ENCODE results near the gene KRT15.

The KRT15 gene

DNA sequence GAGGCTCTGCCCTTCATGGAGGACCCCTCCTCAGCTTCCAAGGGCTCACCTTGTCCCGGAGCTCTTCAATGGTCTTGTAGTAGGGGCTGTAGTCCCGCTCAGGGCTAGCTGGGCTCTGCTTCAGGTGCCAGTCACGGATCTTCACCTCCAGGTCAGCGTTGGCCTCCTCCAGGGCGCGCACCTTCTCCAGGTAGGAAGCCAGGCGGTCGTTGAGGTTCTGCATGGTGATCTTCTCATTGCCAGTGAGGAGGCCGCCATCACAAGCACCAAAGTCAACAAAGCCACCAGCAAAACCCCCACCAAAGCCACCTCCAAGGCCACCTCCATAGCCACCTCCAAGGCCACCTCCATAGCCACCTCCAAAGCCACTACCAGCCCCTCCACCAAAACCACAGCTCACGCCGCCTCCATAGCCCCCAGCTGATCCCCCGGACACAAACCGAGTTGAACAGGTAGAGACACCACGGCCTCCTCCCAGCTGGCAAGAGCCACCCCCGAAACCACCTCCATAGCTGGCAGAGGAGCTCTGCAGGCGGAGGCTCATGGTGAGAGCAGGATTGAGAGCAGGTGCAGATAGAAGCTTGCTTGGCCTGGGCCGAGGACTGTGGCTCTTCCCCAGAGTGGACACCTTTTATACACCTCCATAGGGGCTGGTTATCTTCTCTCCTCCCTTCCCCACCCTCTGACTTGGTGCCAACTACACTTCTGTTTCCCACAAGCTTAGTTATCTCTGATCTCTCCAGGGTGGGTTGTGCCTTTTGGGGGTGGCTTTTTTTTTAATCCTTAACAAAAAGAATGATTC is 13.5 kb downstream of the KRT15 start, which contains the start of gene KRT13:
KRT13 (minus strand) TSS at position 606 of the 802 bp plus-strand sequence; CDS start at position 544, 62 bp downstream.
- no peak within 1 kb of the TSS for H3K4me2 ChIP-seq (ENCODE audit: low read length, poor library complexity, severe bottlenecking)
- no peaks in the 10 kb centered on the region for H3K9me3 ChIP-seq (ENCODE audit: control insufficient read depth, low read length)
- H3K4ac ChIP-seq (ENCODE audit: low read depth in 1 of 2, low read length in 2 of 2), result no peak within 1 kb of the TSS
- no peaks in the 10 kb centered on the region for H3K36me3 ChIP-seq (ENCODE audit: control insufficient read depth in 1 of 2, insufficient read depth in 2 of 2, low read depth in 1 of 2, low read length in 2 of 2)
- no peak within 1 kb of the TSS for H2BK120ac ChIP-seq (ENCODE audit: low read depth, low read length)
- H3K27me3 ChIP-seq (ENCODE audit: control insufficient read depth in 1 of 2, insufficient read depth in 1 of 2, low read length in 2 of 2), result peaks cover 0 to 16% of the 10 kb centered on the region in 2 experiments
- H2BK5ac ChIP-seq (ENCODE audit: low read depth, low read length, poor library complexity, severe bottlenecking), result no peak within 1 kb of the TSS
- H3K4me1 ChIP-seq (ENCODE audit: control insufficient read depth, insufficient read depth, low read depth, low read length), result peaks cover 9% of the 10 kb centered on the region
- peak within 1 kb of the TSS; percentile 64 for H2BK15ac ChIP-seq (ENCODE audit: low read depth, poor library complexity, severe bottlenecking)
- H4K8ac ChIP-seq (ENCODE audit: low read length), result no peak within 1 kb of the TSS
- H3K23ac ChIP-seq (ENCODE audit: low read length in 2 of 2), result no peak within 1 kb of the TSS
- H3K9ac ChIP-seq (ENCODE audit: low read length), result no peak within 1 kb of the TSS
- H3K4me3 ChIP-seq (ENCODE audit: insufficient read depth in 1 of 2, low read depth in 1 of 2, low read length in 2 of 2), result no peak within 1 kb of the TSS
- no peak within 1 kb of the TSS for H3K27ac ChIP-seq (ENCODE audit: low read length, poor library complexity, severe bottlenecking)
- H2AFZ ChIP-seq (ENCODE audit: low read depth, low read length), result no peak within 1 kb of the TSS
- no peak within 1 kb of the TSS for H3K14ac ChIP-seq (ENCODE audit: low read length in 2 of 2)
- H3K79me1 ChIP-seq (replicated peaks; ENCODE audit: low read length, poor library complexity, severe bottlenecking), result no peaks in the 10 kb centered on the region
- H4K91ac ChIP-seq (ENCODE audit: low read length), result no peak within 1 kb of the TSS
- DNase-seq, result no peak
- no peak within 1 kb of the TSS for H2AK5ac ChIP-seq (ENCODE audit: low read length, severe bottlenecking)
- WGBS, result 87% methylated on average over 17 of the region's 17 CpGs
- no peak within 1 kb of the TSS for H2BK12ac ChIP-seq (ENCODE audit: low read length in 2 of 2)
- H3K18ac ChIP-seq (ENCODE audit: low read depth in 1 of 2, low read length in 2 of 2), result no peak within 1 kb of the TSS

- Histone ChIP-seq H3K14ac (ENCODE audit: low read length in 2 of 2) (no peak overlapping the region), H2BK120ac (ENCODE audit: low read depth, low read length) (no peak overlapping the region), H3K4ac (ENCODE audit: low read depth in 1 of 2, low read length in 2 of 2) (no peak overlapping the region), H3K4me2 (ENCODE audit: low read length, poor library complexity, severe bottlenecking) (no peak overlapping the region), H2BK12ac (ENCODE audit: low read length in 2 of 2) (no peak overlapping the region), H3K18ac (ENCODE audit: low read depth in 1 of 2, low read length in 2 of 2) (no peak overlapping the region), H4K91ac (ENCODE audit: low read length) (no peak overlapping the region), H3K9me3 (ENCODE audit: control insufficient read depth, low read length) (no peaks in the 10 kb centered on the region), H3K23ac (ENCODE audit: low read length in 2 of 2) (no peak overlapping the region), H4K8ac (ENCODE audit: low read length) (no peak overlapping the region), H3K4me1 (ENCODE audit: control insufficient read depth, insufficient read depth, low read depth, low read length) (peaks cover 9% of the 10 kb centered on the region), H2AFZ (ENCODE audit: low read depth, low read length) (no peak overlapping the region), H2BK5ac (ENCODE audit: low read depth, low read length, poor library complexity, severe bottlenecking) (no peak overlapping the region), H3K79me1 (replicated peaks; ENCODE audit: low read length, poor library complexity, severe bottlenecking) (no peaks in the 10 kb centered on the region), H3K27ac (ENCODE audit: low read length, poor library complexity, severe bottlenecking) (no peak overlapping the region), H2AK5ac (ENCODE audit: low read length, severe bottlenecking) (no peak overlapping the region), H2BK15ac (ENCODE audit: low read depth, poor library complexity, severe bottlenecking) (no peak overlapping the region), H3K27me3 (ENCODE audit: control insufficient read depth in 1 of 2, insufficient read depth in 1 of 2, low read length in 2 of 2) (peaks cover 0 to 8% of the 10 kb centered on the region in 2 experiments), H3K36me3 (ENCODE audit: control insufficient read depth in 1 of 2, insufficient read depth in 2 of 2, low read depth in 1 of 2, low read length in 2 of 2) (no peaks in the 10 kb centered on the region), H3K9ac (ENCODE audit: low read length) (no peak overlapping the region), H3K4me3 (ENCODE audit: insufficient read depth in 1 of 2, low read depth in 1 of 2, low read length in 2 of 2) (no peak overlapping the region)
- WGBS, result 81% methylated on average over 6 of the region's 8 CpGs
- no peak for DNase-seq
These were observed 14.3 kb downstream of the KRT15 start for GRCh38 chr17:41504246-41504977.

GRCh38 chr17:41503202-41503601 is 15.5 kb downstream of the KRT15 start:
- Histone ChIP-seq H2AFZ (ENCODE audit: low read depth, low read length) (no peak overlapping the region), H2BK15ac (ENCODE audit: low read depth, poor library complexity, severe bottlenecking) (no peak overlapping the region), H2AK5ac (ENCODE audit: low read length, severe bottlenecking) (no peak overlapping the region), H3K23ac (ENCODE audit: low read length in 2 of 2) (no peak overlapping the region), H2BK12ac (ENCODE audit: low read length in 2 of 2) (no peak overlapping the region), H3K4me1 (ENCODE audit: control insufficient read depth, insufficient read depth, low read depth, low read length) (peaks cover 9% of the 10 kb centered on the region), H3K36me3 (ENCODE audit: control insufficient read depth in 1 of 2, insufficient read depth in 2 of 2, low read depth in 1 of 2, low read length in 2 of 2) (no peaks in the 10 kb centered on the region), H3K14ac (ENCODE audit: low read length in 2 of 2) (no peak overlapping the region), H2BK5ac (ENCODE audit: low read depth, low read length, poor library complexity, severe bottlenecking) (no peak overlapping the region), H3K4me2 (ENCODE audit: low read length, poor library complexity, severe bottlenecking) (no peak overlapping the region), H3K4ac (ENCODE audit: low read depth in 1 of 2, low read length in 2 of 2) (no peak overlapping the region), H4K8ac (ENCODE audit: low read length) (no peak overlapping the region), H3K27ac (ENCODE audit: low read length, poor library complexity, severe bottlenecking) (no peak overlapping the region), H3K9ac (ENCODE audit: low read length) (no peak overlapping the region), H3K9me3 (ENCODE audit: control insufficient read depth, low read length) (no peaks in the 10 kb centered on the region), H3K27me3 (ENCODE audit: control insufficient read depth in 1 of 2, insufficient read depth in 1 of 2, low read length in 2 of 2) (no peaks in the 10 kb centered on the region), H4K91ac (ENCODE audit: low read length) (no peak overlapping the region), H2BK120ac (ENCODE audit: low read depth, low read length) (no peak overlapping the region), H3K4me3 (ENCODE audit: insufficient read depth in 1 of 2, low read depth in 1 of 2, low read length in 2 of 2) (no peak overlapping the region), H3K18ac (ENCODE audit: low read depth in 1 of 2, low read length in 2 of 2) (no peak overlapping the region), H3K79me1 (replicated peaks; ENCODE audit: low read length, poor library complexity, severe bottlenecking) (no peaks in the 10 kb centered on the region)
- WGBS, result 95% methylated on average over 4 of the region's 9 CpGs
- DNase-seq, result no peak
